GM21576 (cell line): ENCODE results near the gene USP6NL.

Experiments
- ATAC-seq: cut with Tn5 transposase; IDR thresholded peaks from one replicate; pipeline ENCODE4 v1.9.1; 2021; ENCODE audit warnings: mild to moderate bottlenecking, moderate library complexity; ENCODE audit not compliant: unreplicated experiment

Gene USP6NL

GRCh38 chr10:11483201-11484148 lies 128.0 kb downstream of the USP6NL start:
- no peak for ATAC-seq

GRCh38 chr10:11482306-11482705 lies 129.1 kb downstream of the USP6NL start:
- no peak for ATAC-seq

- no peak for ATAC-seq
These were observed 130.8 kb downstream of the USP6NL start for GRCh38 chr10:11480687-11481086.

- ATAC-seq = no peak
These were observed 132.2 kb downstream of the USP6NL start for GRCh38 chr10:11479300-11479699.

GRCh38 chr10:11478807-11479206 lies 132.6 kb downstream of the USP6NL start:
- no peak for ATAC-seq

GRCh38 chr10:11475831-11476434 lies 135.5 kb downstream of the USP6NL start:
- ATAC-seq = no peak

- ATAC-seq = no peak
These were observed 138.2 kb downstream of the USP6NL start for GRCh38 chr10:11473128-11473760.

- peak; percentile 90 for ATAC-seq
These were observed 139.2 kb downstream of the USP6NL start for GRCh38 chr10:11472158-11472753.

- ATAC-seq = no peak
These were observed 141.7 kb downstream of the USP6NL start for GRCh38 chr10:11469575-11470391.

GRCh38 chr10:11468126-11468742 lies 143.2 kb downstream of the USP6NL start:
- no peak for ATAC-seq

- ATAC-seq = no peak
These were observed 146.0 kb downstream of the USP6NL start for GRCh38 chr10:11465406-11465805.

GRCh38 chr10:11463111-11463510 lies 148.3 kb downstream of the USP6NL start:
- no peak for ATAC-seq

- no peak for ATAC-seq
These were observed 149.4 kb downstream of the USP6NL start for GRCh38 chr10:11462071-11462470.

GRCh38 chr10:11457336-11457735 lies 154.1 kb downstream of the USP6NL start:
- no peak for ATAC-seq

- ATAC-seq = no peak
These were observed 156.4 kb downstream of the USP6NL start for GRCh38 chr10:11454958-11455566.

GRCh38 chr10:11454160-11454559 lies 157.3 kb downstream of the USP6NL start:
- ATAC-seq = no peak

- ATAC-seq = no peak
These were observed 159.7 kb downstream of the USP6NL start for GRCh38 chr10:11451640-11452260.

GRCh38 chr10:11450427-11450826 lies 161.0 kb downstream of the USP6NL start:
- ATAC-seq = no peak

- no peak for ATAC-seq
These were observed 161.7 kb downstream of the USP6NL start for GRCh38 chr10:11449761-11450160.
